ENCODE measurements around the gene MYO1H. TPM values are rescaled to one million over a fixed set of nuclear protein-coding genes. Genes with fewer than 3 reads are reported as not detected.

The MYO1H gene
- total RNA-seq, 1 donor from 2014 or later = not detected

DNA sequence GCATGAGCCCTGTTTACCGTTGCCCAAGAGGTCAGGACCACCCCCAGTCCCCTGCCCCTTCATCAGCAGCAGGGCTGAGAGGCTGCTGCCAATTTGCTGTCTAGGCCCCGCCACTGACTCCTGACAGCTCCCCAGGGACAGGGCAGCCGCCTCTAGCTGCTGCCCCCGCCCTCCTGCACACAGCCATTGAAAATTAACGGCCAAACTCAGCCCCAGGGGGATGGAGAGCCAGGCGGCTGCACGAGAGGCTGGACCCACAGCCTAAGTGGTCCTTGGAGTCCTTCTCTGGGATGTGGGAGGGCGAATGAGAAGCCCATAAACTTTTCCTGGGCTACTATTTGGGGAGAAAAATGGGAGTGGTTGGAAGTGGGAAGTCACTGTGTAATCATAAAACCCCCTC lies 43.2 kb upstream of the MYO1H start:
- Histone ChIP-seq H3K4me1 (ENCODE audit: insufficient read depth, low read length) (no peaks in the 10 kb centered on the region), H3K79me2 (ENCODE audit: insufficient read depth, low read length) (no peaks in the 10 kb centered on the region), H3K27ac (ENCODE audit: low read depth, low read length) (no peak overlapping the region), H3K9ac (ENCODE audit: low read length) (no peak overlapping the region), H2AFZ (ENCODE audit: low read depth, low read length) (no peak overlapping the region), H3K4me2 (ENCODE audit: low read length) (no peak overlapping the region), H3K4me3 (ENCODE audit: insufficient read depth, low read depth, low read length) (no peak overlapping the region), H4K20me1 (ENCODE audit: insufficient read depth, low read length) (no peaks in the 10 kb centered on the region), H3K9me3 (ENCODE audit: insufficient read depth, low read depth, low read length) (no peaks in the 10 kb centered on the region), H3K36me3 (ENCODE audit: insufficient read depth, low read length) (no peaks in the 10 kb centered on the region), H3K27me3 (ENCODE audit: insufficient read depth, low read length) (peaks cover 46% of the 10 kb centered on the region)
- Mint-ChIP-seq H3K4me1 (ENCODE audit: low read depth, unreplicated experiment) (no peaks in the 10 kb centered on the region), H3K4me3 (ENCODE audit: unreplicated experiment) (no peak overlapping the region), H3K27ac (ENCODE audit: unreplicated experiment) (no peak overlapping the region), H3K36me3 (ENCODE audit: low read depth, unreplicated experiment) (no peaks in the 10 kb centered on the region), H3K9me3 (ENCODE audit: unreplicated experiment) (no peaks in the 10 kb centered on the region), H3K27me3 (ENCODE audit: low read depth, unreplicated experiment) (peaks cover 77% of the 10 kb centered on the region)
- TF ChIP-seq EZH2 (IDR thresholded peaks at IDR 0.05; ENCODE audit: insufficient read depth, low read length) = no peak
- TF ChIP-seq, protein P1, sequence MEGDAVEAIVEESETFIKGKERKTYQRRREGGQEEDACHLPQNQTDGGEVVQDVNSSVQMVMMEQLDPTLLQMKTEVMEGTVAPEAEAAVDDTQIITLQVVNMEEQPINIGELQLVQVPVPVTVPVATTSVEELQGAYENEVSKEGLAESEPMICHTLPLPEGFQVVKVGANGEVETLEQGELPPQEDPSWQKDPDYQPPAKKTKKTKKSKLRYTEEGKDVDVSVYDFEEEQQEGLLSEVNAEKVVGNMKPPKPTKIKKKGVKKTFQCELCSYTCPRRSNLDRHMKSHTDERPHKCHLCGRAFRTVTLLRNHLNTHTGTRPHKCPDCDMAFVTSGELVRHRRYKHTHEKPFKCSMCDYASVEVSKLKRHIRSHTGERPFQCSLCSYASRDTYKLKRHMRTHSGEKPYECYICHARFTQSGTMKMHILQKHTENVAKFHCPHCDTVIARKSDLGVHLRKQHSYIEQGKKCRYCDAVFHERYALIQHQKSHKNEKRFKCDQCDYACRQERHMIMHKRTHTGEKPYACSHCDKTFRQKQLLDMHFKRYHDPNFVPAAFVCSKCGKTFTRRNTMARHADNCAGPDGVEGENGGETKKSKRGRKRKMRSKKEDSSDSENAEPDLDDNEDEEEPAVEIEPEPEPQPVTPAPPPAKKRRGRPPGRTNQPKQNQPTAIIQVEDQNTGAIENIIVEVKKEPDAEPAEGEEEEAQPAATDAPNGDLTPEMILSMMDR (IDR thresholded peaks at IDR 0.05; ENCODE audit: insufficient read depth, low read depth, low read length) = no peak
- no peak for FAIRE-seq
- DNase-seq (ENCODE audit: low read depth) = no peak

DNA sequence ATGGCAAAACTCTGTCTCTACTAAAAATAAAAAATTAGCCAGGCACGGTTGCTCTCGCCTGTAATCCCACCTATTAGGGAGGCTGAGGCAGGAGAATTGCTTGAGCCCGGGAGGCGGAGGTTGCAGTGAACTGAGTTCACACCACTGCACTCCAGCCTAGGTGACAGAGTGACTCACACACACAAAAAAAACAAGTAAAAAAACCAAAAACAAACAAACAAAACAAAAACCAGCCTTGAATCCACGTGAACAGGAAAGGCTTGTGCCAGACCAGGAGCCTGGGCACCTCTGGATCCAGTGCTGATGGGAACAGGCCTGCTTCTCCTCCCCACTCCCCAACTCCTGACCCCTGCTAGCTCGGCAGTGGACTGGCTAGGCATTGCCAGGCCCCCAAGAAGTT lies 42.2 kb upstream of the MYO1H start:
- Histone ChIP-seq H3K27ac (ENCODE audit: low read depth, low read length) (no peak overlapping the region), H3K36me3 (ENCODE audit: insufficient read depth, low read length) (no peaks in the 10 kb centered on the region), H3K4me1 (ENCODE audit: insufficient read depth, low read length) (peaks cover 3% of the 10 kb centered on the region), H3K4me3 (ENCODE audit: insufficient read depth, low read depth, low read length) (no peak overlapping the region), H3K9ac (ENCODE audit: low read length) (no peak overlapping the region), H3K4me2 (ENCODE audit: low read length) (no peak overlapping the region), H3K9me3 (ENCODE audit: insufficient read depth, low read depth, low read length) (no peaks in the 10 kb centered on the region), H3K79me2 (ENCODE audit: insufficient read depth, low read length) (no peaks in the 10 kb centered on the region), H3K27me3 (ENCODE audit: insufficient read depth, low read length) (peaks cover 53% of the 10 kb centered on the region), H2AFZ (ENCODE audit: low read depth, low read length) (no peak overlapping the region), H4K20me1 (ENCODE audit: insufficient read depth, low read length) (no peaks in the 10 kb centered on the region)
- DNase-seq (ENCODE audit: low read depth) (no peak), FAIRE-seq (no peak)
- Mint-ChIP-seq H3K36me3 (ENCODE audit: low read depth, unreplicated experiment) (no peaks in the 10 kb centered on the region), H3K27ac (ENCODE audit: unreplicated experiment) (no peak overlapping the region), H3K27me3 (ENCODE audit: low read depth, unreplicated experiment) (peaks cover 75% of the 10 kb centered on the region), H3K4me3 (ENCODE audit: unreplicated experiment) (no peak overlapping the region), H3K9me3 (ENCODE audit: unreplicated experiment) (no peaks in the 10 kb centered on the region), H3K4me1 (ENCODE audit: low read depth, unreplicated experiment) (no peaks in the 10 kb centered on the region)
- TF ChIP-seq, protein P1 (IDR thresholded peaks at IDR 0.05; ENCODE audit: insufficient read depth, low read depth, low read length) = no peak
- no peak for TF ChIP-seq EZH2 (IDR thresholded peaks at IDR 0.05; ENCODE audit: insufficient read depth, low read length)

DNA sequence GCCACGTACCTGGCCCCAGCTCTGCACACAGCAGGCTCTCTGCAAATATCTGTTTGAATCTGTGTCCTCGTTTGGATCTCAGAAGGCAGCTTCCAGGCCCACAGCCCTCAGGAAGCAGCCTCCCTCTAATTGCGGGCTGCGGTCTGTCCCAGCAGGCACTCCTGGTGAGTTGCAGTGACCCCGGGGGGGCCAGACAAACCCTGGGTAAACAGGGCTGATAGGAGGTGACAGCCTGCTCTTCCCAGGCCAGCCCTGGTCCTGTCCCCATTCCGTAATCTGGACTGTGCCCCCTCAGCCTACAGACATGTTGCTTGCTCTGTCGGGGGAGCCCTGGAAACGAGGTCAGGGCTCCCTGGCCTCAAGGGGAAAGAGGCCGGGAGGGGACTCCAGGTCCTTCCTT lies 40.6 kb upstream of the MYO1H start:
- H3K27ac ChIP-seq (ENCODE audit: low read depth, low read length) = no peak overlapping the region
- H3K79me2 ChIP-seq (ENCODE audit: insufficient read depth, low read length) = no peaks in the 10 kb centered on the region
- H3K27me3 Mint-ChIP-seq (ENCODE audit: low read depth, unreplicated experiment) = peaks cover 85% of the 10 kb centered on the region
- no peak overlapping the region for H3K9ac ChIP-seq (ENCODE audit: low read length)
- H3K4me1 ChIP-seq (ENCODE audit: insufficient read depth, low read length) = peaks cover 3% of the 10 kb centered on the region
- no peaks in the 10 kb centered on the region for H3K9me3 Mint-ChIP-seq (ENCODE audit: unreplicated experiment)
- H3K4me3 Mint-ChIP-seq (ENCODE audit: unreplicated experiment) = no peak overlapping the region
- no peaks in the 10 kb centered on the region for H3K9me3 ChIP-seq (ENCODE audit: insufficient read depth, low read depth, low read length)
- H3K27ac Mint-ChIP-seq (ENCODE audit: unreplicated experiment) = no peak overlapping the region
- H3K36me3 ChIP-seq (ENCODE audit: insufficient read depth, low read length) = no peaks in the 10 kb centered on the region
- peaks cover 68% of the 10 kb centered on the region for H3K27me3 ChIP-seq (ENCODE audit: insufficient read depth, low read length)
- no peaks in the 10 kb centered on the region for H3K4me1 Mint-ChIP-seq (ENCODE audit: low read depth, unreplicated experiment)
- no peaks in the 10 kb centered on the region for H4K20me1 ChIP-seq (ENCODE audit: insufficient read depth, low read length)
- H2AFZ ChIP-seq (ENCODE audit: low read depth, low read length) = no peak overlapping the region
- TF ChIP-seq, protein P1 (IDR thresholded peaks at IDR 0.05; ENCODE audit: insufficient read depth, low read depth, low read length) = no peak
- no peak for TF ChIP-seq EZH2 (IDR thresholded peaks at IDR 0.05; ENCODE audit: insufficient read depth, low read length)
- H3K4me3 ChIP-seq (ENCODE audit: insufficient read depth, low read depth, low read length) = no peak overlapping the region
- no peak for DNase-seq (ENCODE audit: low read depth)
- FAIRE-seq = no peak
- no peaks in the 10 kb centered on the region for H3K36me3 Mint-ChIP-seq (ENCODE audit: low read depth, unreplicated experiment)
- no peak overlapping the region for H3K4me2 ChIP-seq (ENCODE audit: low read length)

All from astrocyte (in vitro differentiated cells and primary cell).